NB4 (cell line): Measurements from ENCODE around the gene ADGRG1.
"Not testable (repeated sequence)": the region's sequence is repeated elsewhere in the genome, so short reads cannot be mapped to it uniquely, and the experiment has no call there.

ENCODE experiments used
- DNase-seq: peaks from one replicate; pipeline ENCODE4 v3.0.0; 2010; ENCODE audit warnings: low read depth
- H3K4me3 ChIP-seq: one replicate; pipeline ENCODE4 v1.5.1; 2011; ENCODE audit warnings: mild to moderate bottlenecking, low read depth, low read length, moderate library complexity
- MYC ChIP-seq: IDR thresholded peaks from 2 replicates; pipeline ENCODE4 v1.6.1; 2011; ENCODE audit warnings: low read depth, low read length
- POLR2A ChIP-seq: IDR thresholded peaks from 2 replicates; pipeline ENCODE4 v1.6.1; 2011; ENCODE audit warnings: mild to moderate bottlenecking; ENCODE audit not compliant: insufficient read length; ENCODE audit errors: extremely low read depth
- TF ChIP-seq, protein P1 (sequence below): IDR thresholded peaks from 2 replicates; pipeline ENCODE4 v1.6.1; 2011; ENCODE audit warnings: low read depth, low read length
- TF ChIP-seq, protein P2 (sequence below): IDR thresholded peaks from one replicate; pipeline ENCODE4 v1.5.1; 2012; ENCODE audit warnings: low read depth, low read length

Gene ADGRG1

DNA sequence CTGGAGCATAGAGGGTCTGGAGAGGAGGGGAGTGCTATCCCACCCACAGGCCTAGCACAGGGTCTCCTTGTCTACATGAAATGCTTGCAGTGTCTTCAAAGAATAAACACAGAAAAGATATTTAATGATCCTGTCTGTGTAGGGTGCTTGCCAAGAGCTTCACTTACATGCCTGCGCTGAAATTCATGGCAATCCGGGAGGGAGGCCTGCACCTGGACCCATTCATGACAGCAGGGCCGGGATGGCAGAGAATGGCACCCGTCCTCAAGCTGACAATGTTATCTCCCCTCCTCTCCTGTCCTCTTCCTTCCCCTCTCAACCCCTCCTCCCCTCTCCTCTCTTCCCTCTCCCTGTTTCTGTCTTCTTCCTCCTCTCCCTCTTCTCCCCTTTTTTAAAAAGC lies 41.8 kb downstream of the ADGRG1 start:
- DNase-seq, result no peak
- TF ChIP-seq, protein P1, sequence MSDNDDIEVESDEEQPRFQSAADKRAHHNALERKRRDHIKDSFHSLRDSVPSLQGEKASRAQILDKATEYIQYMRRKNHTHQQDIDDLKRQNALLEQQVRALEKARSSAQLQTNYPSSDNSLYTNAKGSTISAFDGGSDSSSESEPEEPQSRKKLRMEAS, result no peak
- no peak for TF ChIP-seq POLR2A
- TF ChIP-seq, protein P2, sequence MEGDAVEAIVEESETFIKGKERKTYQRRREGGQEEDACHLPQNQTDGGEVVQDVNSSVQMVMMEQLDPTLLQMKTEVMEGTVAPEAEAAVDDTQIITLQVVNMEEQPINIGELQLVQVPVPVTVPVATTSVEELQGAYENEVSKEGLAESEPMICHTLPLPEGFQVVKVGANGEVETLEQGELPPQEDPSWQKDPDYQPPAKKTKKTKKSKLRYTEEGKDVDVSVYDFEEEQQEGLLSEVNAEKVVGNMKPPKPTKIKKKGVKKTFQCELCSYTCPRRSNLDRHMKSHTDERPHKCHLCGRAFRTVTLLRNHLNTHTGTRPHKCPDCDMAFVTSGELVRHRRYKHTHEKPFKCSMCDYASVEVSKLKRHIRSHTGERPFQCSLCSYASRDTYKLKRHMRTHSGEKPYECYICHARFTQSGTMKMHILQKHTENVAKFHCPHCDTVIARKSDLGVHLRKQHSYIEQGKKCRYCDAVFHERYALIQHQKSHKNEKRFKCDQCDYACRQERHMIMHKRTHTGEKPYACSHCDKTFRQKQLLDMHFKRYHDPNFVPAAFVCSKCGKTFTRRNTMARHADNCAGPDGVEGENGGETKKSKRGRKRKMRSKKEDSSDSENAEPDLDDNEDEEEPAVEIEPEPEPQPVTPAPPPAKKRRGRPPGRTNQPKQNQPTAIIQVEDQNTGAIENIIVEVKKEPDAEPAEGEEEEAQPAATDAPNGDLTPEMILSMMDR, result no peak
- no peak for TF ChIP-seq MYC
- no peak overlapping the region for H3K4me3 ChIP-seq

DNA sequence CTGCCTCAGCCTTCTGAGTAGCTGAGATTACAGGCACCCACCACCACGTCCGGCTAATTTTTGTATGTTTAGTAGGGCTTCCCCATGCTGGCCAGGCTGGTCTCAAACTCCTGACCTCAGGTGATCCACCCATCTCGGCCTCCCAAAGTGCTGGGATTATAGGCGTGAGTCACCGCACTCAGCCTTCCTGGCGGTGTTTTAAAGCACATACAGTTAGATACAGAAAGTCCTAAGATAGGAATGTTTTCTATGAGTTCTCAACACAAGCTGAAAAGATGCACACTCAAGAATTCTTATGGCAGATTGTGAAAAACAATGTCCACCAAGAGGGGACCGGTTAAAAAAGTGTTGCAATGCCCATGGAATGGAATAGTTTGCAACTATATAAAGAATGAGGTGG lies 43.0 kb downstream of the ADGRG1 start:
- DNase-seq, H3K4me3 ChIP-seq: not testable (repeated sequence)

DNA sequence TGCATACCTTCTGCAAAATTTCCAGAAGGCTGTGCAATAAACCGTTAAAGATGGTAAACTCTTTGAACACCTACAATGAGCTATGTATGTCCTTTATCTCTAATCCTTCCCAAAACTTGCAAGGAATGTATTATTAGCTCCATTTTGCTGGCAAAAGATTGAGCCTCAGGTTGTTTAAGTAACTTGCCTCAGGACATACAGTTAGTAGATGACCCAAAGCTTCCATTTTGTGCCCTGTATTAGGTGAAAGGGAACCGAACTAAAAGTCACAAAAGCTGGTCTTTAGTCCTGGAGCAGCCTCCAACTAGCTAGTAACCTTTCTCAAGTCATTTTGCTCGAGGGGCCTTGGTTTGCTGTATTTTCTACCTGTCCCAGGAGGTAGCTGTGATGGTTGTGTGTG lies 44.0 kb downstream of the ADGRG1 start:
- H3K4me3 ChIP-seq, result no peak overlapping the region
- DNase-seq, result no peak
- no peak for TF ChIP-seq MYC
- TF ChIP-seq, protein P2, result no peak
- TF ChIP-seq, protein P1, result no peak
- no peak for TF ChIP-seq POLR2A

DNA sequence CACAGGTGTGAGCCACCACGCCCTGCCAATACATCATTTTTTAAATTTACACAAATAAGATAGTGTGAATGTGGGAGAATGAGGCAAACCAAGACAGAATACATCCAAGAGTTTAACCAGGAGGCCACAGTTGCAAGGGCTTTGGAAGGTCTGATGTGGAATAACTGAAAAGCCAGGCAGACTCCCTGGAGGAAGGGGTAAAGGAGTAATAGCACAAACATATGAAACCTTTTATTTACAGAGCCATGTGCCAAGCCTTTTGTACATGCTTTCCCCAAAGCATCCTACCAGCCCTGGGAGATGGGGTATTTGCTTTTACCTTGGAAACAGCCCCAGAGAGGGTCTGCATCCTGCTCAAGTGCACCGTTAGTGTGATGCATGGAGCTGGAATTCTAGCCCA lies 44.4 kb downstream of the ADGRG1 start:
- no peak for DNase-seq
- H3K4me3 ChIP-seq, result no peak overlapping the region
- no peak for TF ChIP-seq POLR2A
- no peak for TF ChIP-seq MYC
- TF ChIP-seq, protein P2, result no peak
- TF ChIP-seq, protein P1, result no peak

DNA sequence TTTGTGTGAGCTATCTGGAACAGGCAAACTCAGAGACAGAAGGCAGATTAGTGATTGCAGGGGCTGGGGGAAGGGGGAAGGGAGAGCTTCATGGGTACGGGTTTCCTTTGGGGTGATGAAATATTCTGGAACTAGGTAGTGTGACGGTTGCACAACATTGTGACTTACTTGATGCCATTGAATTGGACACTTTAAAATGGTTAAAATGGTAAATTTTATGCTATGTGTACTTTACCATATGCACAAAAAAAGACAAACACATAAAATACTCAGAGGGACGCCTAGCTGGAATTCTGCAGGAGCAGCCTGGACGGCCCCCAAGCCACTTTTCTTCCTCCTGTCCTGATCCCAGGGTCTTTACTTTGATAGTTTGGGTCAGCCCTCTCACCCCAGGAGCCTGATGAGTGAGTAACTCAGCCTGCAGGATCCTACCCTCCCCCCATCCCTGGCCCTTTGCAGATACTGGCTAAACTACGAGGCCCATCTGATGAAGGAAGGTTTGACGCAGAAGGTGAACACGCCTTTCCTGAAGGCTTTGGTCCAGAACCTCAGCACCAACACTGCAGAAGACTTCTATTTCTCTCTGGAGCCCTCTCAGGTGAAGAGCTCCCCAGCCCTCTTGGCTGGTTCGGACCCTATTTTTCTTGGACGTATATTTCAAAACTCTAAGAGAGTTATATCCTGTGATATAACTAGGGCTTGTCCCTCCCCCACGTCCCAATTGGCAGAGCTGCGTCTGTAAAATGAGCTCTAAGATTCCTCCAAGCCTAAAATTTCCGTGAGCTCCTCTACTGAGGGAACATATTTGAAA lies 47.5 kb downstream of the ADGRG1 start:
- DNase-seq, result peak; percentile 91
- TF ChIP-seq, protein P2, result no peak
- TF ChIP-seq MYC (0 out of 2 replicates have a peak, but pooled peaks have one; percentile 26), POLR2A (no peak)
- TF ChIP-seq, protein P1, result no peak
- H3K4me3 ChIP-seq, result peak overlapping the region; percentile 17

DNA sequence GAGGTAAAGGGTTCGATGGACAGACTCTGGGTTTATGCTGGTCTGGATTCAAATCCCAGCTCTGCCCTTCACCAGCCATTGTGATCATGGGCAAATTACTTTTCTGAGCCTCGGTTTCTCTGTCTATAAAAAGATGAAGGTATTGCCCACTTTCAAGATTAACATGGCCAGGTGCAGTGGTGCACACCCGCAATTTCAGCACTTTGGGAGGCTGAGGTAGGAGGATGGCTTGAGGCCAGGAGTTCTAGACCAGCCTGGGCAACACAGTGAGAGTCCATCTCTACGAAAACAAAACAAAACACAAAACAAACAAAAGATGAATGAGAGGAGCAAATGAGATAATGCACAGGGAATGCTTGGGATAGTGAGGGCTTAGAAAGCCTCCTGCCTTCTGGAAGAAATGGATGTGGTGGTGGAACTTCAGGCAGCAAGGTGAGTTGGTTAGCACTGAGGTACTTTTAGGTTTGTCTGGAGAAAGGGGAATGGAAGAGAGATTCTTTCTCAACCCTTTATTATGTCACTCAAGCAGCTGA lies 48.2 kb downstream of the ADGRG1 start:
- DNase-seq, result no peak
- TF ChIP-seq POLR2A (no peak), MYC (no peak)
- TF ChIP-seq, protein P2, result no peak
- TF ChIP-seq, protein P1, result no peak
- no peak overlapping the region for H3K4me3 ChIP-seq
